Thoracic aorta (tissue), 2 donors: ENCODE results near the gene SHC4. TPM values are rescaled to one million over a fixed set of nuclear protein-coding genes. Genes with fewer than 3 reads are reported as not detected.
A peak's percentile ranks its signal among the peaks of the same experiment; 100 is the strongest.

ENCODE experiments used
- ATAC-seq: fragments of 150-250 bp; one replicate; pipeline ENCODE4 v1.8.0; 2017; ENCODE audit warnings: low read depth; ENCODE audit not compliant: insufficient number of reproducible peaks, low FRiP score
- DNase-seq: peaks from one replicate; pipeline ENCODE4 v3.0.0-alpha.2; 2020; ENCODE audit warnings: low spot score
- H3K27ac ChIP-seq, 2 donors: fragments of 200-600 bp; sonication (generic); 1 replicate in 1 of 2; 2 replicates in 1 of 2; pipeline ENCODE4 v1.5.1; 2016; ENCODE audit warnings: mild to moderate bottlenecking in 2 of 2, moderate library complexity in 2 of 2
- H3K27me3 ChIP-seq: fragments of 200-600 bp; sonication (generic); replicated peaks from 2 replicates; pipeline ENCODE4 v1.6.0; 2016; ENCODE audit warnings: mild to moderate bottlenecking; ENCODE audit not compliant: insufficient read depth
- H3K36me3 ChIP-seq: fragments of 200-600 bp; sonication (generic); one replicate; pipeline ENCODE4 v1.5.1; 2016
- H3K4me1 ChIP-seq, 2 donors: fragments of 200-600 bp; sonication (generic); 1 replicate in 1 of 2; 2 replicates in 1 of 2; pipeline versions ENCODE4 v1.5.1 to v1.6.0; 2016; ENCODE audit warnings: low read depth in 2 of 2, mild to moderate bottlenecking in 1 of 2; ENCODE audit not compliant: control insufficient read depth in 1 of 2
- H3K4me3 ChIP-seq: fragments of 200-600 bp; sonication (generic); 2 replicates; pipeline ENCODE4 v1.5.1; 2016; ENCODE audit warnings: mild to moderate bottlenecking
- H3K9me3 ChIP-seq: fragments of 200-600 bp; sonication (generic); 2 replicates; pipeline ENCODE4 v1.5.1; 2016
- total RNA-seq, 2 donors: library from RNA; depleted of rRNA; stranded (reverse); fragments of >200 nt; gene quantifications; one replicate each; pipeline versions ENCODE4 v1.1.0 to v1.2.3, GENCODE V29; 2016
- TF ChIP-seq, protein P1 (sequence below): fragments of 200-600 bp; sonication (generic); IDR thresholded peaks from one replicate; pipeline ENCODE4 v1.5.1; 2019; ENCODE audit warnings: antibody characterized with exemption

The SHC4 gene
- total RNA-seq, 2 donors from 2014 or later, result 13.8 to 16.1 TPM

DNA sequence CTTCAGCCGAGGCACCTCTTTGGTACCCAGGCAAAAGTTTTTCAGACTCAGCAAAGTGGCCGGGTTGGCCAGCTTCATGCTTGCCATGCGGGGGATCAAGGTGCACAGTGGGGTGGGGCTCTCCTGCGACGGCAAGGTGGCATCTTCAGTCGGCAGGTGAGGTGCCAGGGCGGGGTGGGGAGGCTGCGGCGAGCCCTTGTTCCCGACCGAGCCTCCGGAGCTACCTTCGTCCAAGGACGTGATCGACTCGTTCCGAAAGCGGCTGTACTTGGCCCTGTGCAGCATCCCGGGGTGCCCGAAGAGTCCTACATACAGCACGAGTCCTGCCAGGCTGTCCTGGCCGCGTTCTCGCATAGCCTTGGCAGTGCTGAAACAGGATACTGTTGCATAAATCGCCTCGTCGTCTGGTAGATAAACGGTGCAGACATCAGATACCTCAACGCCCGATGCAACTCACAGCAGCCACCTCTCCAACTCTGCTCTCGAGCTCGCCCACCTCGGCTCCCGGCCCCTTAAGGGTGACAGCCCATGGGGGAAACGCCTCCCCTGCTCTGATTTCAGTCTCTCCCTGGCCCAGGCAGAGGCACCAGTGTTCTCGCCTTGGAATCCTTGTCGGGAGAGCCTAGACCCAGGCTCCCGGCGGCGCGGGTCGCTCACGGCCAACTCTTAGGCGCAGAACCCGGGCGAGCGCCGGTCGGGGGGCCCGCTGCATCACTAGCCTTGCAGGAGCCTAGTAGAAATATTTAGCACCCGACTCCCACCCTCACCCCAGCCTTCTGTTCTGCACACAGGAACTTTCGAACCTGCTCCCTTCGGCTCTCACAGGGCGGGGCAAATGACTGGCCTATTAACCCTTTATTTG, 826 bp downstream of the SHC4 start:
- H3K27me3 ChIP-seq, result no peaks in the 10 kb centered on the region
- TF ChIP-seq, protein P1, sequence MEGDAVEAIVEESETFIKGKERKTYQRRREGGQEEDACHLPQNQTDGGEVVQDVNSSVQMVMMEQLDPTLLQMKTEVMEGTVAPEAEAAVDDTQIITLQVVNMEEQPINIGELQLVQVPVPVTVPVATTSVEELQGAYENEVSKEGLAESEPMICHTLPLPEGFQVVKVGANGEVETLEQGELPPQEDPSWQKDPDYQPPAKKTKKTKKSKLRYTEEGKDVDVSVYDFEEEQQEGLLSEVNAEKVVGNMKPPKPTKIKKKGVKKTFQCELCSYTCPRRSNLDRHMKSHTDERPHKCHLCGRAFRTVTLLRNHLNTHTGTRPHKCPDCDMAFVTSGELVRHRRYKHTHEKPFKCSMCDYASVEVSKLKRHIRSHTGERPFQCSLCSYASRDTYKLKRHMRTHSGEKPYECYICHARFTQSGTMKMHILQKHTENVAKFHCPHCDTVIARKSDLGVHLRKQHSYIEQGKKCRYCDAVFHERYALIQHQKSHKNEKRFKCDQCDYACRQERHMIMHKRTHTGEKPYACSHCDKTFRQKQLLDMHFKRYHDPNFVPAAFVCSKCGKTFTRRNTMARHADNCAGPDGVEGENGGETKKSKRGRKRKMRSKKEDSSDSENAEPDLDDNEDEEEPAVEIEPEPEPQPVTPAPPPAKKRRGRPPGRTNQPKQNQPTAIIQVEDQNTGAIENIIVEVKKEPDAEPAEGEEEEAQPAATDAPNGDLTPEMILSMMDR, result no peak
- H3K4me1 ChIP-seq, result peaks cover 17 to 52% of the 10 kb centered on the region in 2 donors
- H3K27ac ChIP-seq, result peak overlapping the region; percentile 16 to 61
- H3K9me3 ChIP-seq, result no peaks in the 10 kb centered on the region
- H3K4me3 ChIP-seq, result peak overlapping the region; percentile 75
- ATAC-seq (peak; percentile 10), DNase-seq (no peak)
- H3K36me3 ChIP-seq, result no peaks in the 10 kb centered on the region

DNA sequence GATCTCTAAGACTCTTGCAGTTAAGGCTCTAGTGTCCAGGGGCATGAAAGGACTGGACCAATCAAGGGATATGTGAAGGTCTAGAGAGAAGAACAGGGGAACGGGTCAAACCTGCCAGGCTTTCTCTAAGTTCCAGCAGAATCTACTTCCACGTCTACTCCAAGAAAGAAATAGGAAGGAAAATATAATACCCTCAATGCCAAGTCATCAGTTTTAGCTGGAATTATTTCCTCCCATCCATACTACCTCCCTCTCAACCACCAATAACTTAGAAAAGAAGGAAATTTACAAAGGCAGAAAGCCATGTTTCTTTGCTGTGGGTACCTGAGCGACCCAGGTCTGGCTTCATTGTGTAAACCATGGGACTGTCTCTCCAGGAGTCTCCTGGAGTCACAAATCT, 7.8 kb downstream of the SHC4 start:
- Histone ChIP-seq H3K4me1 (peaks cover 5 to 17% of the 10 kb centered on the region in 2 donors), H3K27ac (peak overlapping the region; percentile 5 to 68), H3K4me3 (no peak overlapping the region), H3K36me3 (no peaks in the 10 kb centered on the region), H3K9me3 (no peaks in the 10 kb centered on the region), H3K27me3 (no peaks in the 10 kb centered on the region)
- DNase-seq (no peak), ATAC-seq (no peak)
- TF ChIP-seq, protein P1, result no peak

DNA sequence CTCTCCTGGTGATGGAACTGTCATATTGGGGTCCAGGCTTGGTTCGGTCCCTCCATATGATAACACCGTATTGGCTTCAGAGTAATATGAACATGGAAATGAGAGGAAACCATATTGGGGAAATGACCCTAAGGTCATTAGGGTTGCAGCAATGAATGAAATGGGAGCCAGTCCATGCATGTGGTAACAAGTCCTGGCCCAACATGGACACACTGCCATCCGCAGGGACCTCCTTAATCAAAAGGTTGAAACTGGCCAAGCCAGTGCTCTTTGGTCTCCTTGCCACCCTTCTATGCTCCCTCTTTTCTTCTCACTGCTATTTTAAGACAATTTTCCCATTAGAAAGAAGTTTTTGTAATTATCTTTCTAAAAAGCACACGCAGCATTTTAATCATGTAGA, 8.3 kb downstream of the SHC4 start:
- Histone ChIP-seq H3K4me1 (peaks cover 5 to 16% of the 10 kb centered on the region in 2 donors), H3K27me3 (no peaks in the 10 kb centered on the region), H3K36me3 (no peaks in the 10 kb centered on the region), H3K27ac (peak overlapping the region; percentile 53 to 68), H3K9me3 (no peaks in the 10 kb centered on the region), H3K4me3 (no peak overlapping the region)
- TF ChIP-seq, protein P1, result no peak
- ATAC-seq, result no peak
- DNase-seq, result no peak

DNA sequence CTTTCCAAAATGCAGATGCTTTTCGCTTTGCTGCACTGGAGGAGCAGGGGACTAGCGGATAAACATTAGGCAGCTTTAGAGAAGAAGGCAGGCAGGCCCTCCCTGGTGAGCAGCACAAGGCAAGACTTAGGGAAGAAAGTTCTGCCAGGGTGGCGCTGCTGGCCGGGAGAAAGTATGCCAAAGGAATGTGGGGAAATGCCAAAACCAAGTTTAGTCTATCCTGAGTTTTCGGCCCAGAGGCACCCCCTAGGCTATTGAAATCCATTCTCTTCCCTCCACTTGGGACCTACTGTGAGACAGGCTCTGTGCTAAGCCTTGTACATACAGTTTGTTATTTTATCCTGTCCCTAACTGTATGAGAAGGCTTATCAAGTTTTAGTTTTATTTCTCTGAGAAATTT, 9.2 kb downstream of the SHC4 start:
- Histone ChIP-seq H3K27me3 (no peaks in the 10 kb centered on the region), H3K9me3 (no peaks in the 10 kb centered on the region), H3K27ac (peak overlapping the region; percentile 53 to 68), H3K36me3 (no peaks in the 10 kb centered on the region), H3K4me3 (peak overlapping the region; percentile 1), H3K4me1 (peaks cover 5 to 16% of the 10 kb centered on the region in 2 donors)
- ATAC-seq (peak; percentile 63), DNase-seq (no peak)
- TF ChIP-seq, protein P1, result peak; percentile 27

DNA sequence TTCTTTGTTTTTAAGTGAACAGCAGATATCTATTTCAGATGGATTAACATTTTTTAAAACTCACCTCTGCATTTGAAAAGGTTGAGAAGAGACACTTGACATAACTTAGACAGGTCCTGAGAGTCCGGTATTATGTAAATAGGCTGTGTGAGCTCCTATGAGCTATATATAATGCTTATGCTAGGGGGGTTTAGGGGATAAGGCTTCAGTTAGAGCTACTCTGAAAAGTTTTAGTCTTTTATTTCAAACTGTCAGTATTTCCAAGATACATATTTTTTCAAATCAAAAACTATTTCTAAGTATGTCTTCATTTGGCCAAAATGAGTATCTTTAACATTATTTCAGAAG, 16.9 kb downstream of the SHC4 start:
- Histone ChIP-seq H3K4me1 (peaks cover 19 to 32% of the 10 kb centered on the region in 2 donors), H3K27me3 (no peaks in the 10 kb centered on the region), H3K4me3 (peak overlapping the region; percentile 48), H3K27ac (peak overlapping the region; percentile 77 to 79), H3K36me3 (no peaks in the 10 kb centered on the region), H3K9me3 (no peaks in the 10 kb centered on the region)
- ATAC-seq (no peak), DNase-seq (no peak)
- TF ChIP-seq, protein P1, result no peak
